GM23338 (cell line): ENCODE results near the gene MOCS3.
A peak's percentile ranks its signal among the peaks of the same experiment; 100 is the strongest.

Experiments used
- CREB1 ChIP-seq: fragments of 250-450 bp; sonication (Bioruptor Pico); IDR thresholded peaks from 2 replicates; pipeline ENCODE4 v1.5.0; 2020; ENCODE audit warnings: low read depth, mild to moderate bottlenecking, moderate library complexity
- EZH2 ChIP-seq: fragments of 200-600 bp; sonication (generic); IDR thresholded peaks from one replicate; pipeline ENCODE4 v1.8.0; 2017; ENCODE audit warnings: antibody characterized with exemption, mild to moderate bottlenecking, low read depth; ENCODE audit not compliant: unreplicated experiment
- EZH2phosphoT487 ChIP-seq: fragments of 200-600 bp; sonication (generic); IDR thresholded peaks from one replicate; pipeline ENCODE4 v1.8.1; 2018; ENCODE audit warnings: antibody characterized with exemption; ENCODE audit not compliant: unreplicated experiment
- JUNB ChIP-seq: IDR thresholded peaks from one replicate; pipeline ENCODE4 v1.6.1; 2016; ENCODE audit warnings: antibody characterized with exemption; ENCODE audit not compliant: unreplicated experiment
- NANOG ChIP-seq: IDR thresholded peaks from 2 replicates; pipeline ENCODE4 v1.6.1; 2016; ENCODE audit warnings: antibody characterized with exemption, borderline replicate concordance
- POLR2AphosphoS5 ChIP-seq: IDR thresholded peaks from 2 replicates; pipeline ENCODE4 v1.6.1; 2016; ENCODE audit warnings: antibody characterized with exemption, low read depth
- STAT1 ChIP-seq: IDR thresholded peaks from one replicate; pipeline ENCODE4 v1.6.1; 2016; ENCODE audit warnings: antibody characterized with exemption; ENCODE audit not compliant: unreplicated experiment
- ZNF114 ChIP-seq: fragments of 250-450 bp; sonication (Bioruptor Pico); IDR thresholded peaks from 2 replicates; pipeline ENCODE4 v1.5.0; 2020; ENCODE audit warnings: mild to moderate bottlenecking, moderate library complexity
- ZNF331 ChIP-seq: fragments of 250-450 bp; sonication (Bioruptor Pico); IDR thresholded peaks from 2 replicates; pipeline ENCODE4 v1.5.0; 2020; ENCODE audit warnings: low read depth, mild to moderate bottlenecking, moderate library complexity
- TF ChIP-seq, protein P1 (sequence below), 2 experiments: fragments of 200-600 bp in 1 of 2; sonication (generic) in 1 of 2; conservative IDR thresholded peaks; 2 replicates each; pipeline versions ENCODE4 v1.5.1 to v1.6.1; 2016 to 2017; ENCODE audit warnings: antibody characterized with exemption in 2 of 2, low read depth in 2 of 2, mild to moderate bottlenecking in 2 of 2, moderate library complexity in 1 of 2
- TF ChIP-seq, protein P2 (sequence below): IDR thresholded peaks from one replicate; pipeline ENCODE4 v1.6.1; 2018; ENCODE audit warnings: antibody characterized with exemption; ENCODE audit not compliant: unreplicated experiment
- TF ChIP-seq, protein P3 (sequence below): fragments of 250-450 bp; sonication (Bioruptor Pico); IDR thresholded peaks from 2 replicates; pipeline ENCODE4 v1.5.0; 2020; ENCODE audit warnings: mild to moderate bottlenecking, moderate library complexity
- TF ChIP-seq, protein P4 (sequence below): IDR thresholded peaks from 2 replicates; pipeline ENCODE4 v1.6.1; 2016; ENCODE audit warnings: antibody characterized with exemption

DNA sequence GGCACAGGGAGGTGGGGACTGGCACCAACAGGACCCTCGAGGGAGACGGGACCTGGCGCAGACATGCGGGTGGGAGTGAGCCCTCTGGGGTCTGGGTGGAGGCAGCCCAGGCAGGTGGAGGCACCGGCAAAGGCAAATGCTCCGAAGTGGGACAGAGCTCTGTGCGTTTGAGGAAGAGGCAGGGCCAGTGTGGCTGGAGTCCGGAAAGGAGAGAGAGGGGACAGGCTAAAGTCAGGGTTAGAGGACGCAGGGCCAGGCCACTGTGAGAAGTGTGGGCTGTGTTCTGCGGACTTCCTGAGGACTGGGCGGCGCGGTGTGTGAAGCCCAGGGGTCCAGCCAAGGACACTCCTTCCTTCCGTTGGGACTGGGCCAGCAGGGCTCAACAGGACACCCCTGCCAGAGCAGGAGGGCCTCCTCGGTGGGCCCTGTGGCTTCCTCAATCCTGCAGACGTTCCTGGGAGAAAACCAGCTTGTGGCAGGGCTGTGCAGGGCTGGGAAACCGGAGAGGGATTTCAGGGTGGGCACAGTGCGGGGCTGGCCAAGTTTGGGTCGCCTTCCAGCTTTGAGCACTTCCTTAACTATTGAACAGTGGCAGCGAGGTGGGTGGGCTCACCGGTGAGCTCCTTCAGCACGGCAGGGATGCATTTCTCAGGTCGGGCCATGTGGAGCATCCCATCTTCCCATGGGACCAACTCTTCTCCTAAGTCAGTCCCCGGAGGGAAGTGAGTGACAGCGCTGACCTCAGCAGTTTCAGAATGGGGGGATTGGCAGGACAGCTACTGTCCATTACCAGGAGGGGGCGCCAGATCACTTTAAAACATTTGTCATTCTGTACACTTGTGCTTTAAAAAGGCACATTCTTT lies 22.5 kb downstream of the MOCS3 start:
- TF ChIP-seq, protein P1, sequence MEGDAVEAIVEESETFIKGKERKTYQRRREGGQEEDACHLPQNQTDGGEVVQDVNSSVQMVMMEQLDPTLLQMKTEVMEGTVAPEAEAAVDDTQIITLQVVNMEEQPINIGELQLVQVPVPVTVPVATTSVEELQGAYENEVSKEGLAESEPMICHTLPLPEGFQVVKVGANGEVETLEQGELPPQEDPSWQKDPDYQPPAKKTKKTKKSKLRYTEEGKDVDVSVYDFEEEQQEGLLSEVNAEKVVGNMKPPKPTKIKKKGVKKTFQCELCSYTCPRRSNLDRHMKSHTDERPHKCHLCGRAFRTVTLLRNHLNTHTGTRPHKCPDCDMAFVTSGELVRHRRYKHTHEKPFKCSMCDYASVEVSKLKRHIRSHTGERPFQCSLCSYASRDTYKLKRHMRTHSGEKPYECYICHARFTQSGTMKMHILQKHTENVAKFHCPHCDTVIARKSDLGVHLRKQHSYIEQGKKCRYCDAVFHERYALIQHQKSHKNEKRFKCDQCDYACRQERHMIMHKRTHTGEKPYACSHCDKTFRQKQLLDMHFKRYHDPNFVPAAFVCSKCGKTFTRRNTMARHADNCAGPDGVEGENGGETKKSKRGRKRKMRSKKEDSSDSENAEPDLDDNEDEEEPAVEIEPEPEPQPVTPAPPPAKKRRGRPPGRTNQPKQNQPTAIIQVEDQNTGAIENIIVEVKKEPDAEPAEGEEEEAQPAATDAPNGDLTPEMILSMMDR (conservative IDR thresholded peaks at IDR 0.05; ENCODE audit: low read depth in 2 of 2), result peak; percentile 84 to 98
- TF ChIP-seq POLR2AphosphoS5, result no peak
- TF ChIP-seq EZH2, result no peak
- TF ChIP-seq, protein P2, sequence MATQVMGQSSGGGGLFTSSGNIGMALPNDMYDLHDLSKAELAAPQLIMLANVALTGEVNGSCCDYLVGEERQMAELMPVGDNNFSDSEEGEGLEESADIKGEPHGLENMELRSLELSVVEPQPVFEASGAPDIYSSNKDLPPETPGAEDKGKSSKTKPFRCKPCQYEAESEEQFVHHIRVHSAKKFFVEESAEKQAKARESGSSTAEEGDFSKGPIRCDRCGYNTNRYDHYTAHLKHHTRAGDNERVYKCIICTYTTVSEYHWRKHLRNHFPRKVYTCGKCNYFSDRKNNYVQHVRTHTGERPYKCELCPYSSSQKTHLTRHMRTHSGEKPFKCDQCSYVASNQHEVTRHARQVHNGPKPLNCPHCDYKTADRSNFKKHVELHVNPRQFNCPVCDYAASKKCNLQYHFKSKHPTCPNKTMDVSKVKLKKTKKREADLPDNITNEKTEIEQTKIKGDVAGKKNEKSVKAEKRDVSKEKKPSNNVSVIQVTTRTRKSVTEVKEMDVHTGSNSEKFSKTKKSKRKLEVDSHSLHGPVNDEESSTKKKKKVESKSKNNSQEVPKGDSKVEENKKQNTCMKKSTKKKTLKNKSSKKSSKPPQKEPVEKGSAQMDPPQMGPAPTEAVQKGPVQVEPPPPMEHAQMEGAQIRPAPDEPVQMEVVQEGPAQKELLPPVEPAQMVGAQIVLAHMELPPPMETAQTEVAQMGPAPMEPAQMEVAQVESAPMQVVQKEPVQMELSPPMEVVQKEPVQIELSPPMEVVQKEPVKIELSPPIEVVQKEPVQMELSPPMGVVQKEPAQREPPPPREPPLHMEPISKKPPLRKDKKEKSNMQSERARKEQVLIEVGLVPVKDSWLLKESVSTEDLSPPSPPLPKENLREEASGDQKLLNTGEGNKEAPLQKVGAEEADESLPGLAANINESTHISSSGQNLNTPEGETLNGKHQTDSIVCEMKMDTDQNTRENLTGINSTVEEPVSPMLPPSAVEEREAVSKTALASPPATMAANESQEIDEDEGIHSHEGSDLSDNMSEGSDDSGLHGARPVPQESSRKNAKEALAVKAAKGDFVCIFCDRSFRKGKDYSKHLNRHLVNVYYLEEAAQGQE, result no peak
- TF ChIP-seq STAT1, result no peak
- TF ChIP-seq EZH2phosphoT487, result no peak
- no peak for TF ChIP-seq ZNF114 (CRISPR knock-in tag)
- no peak for TF ChIP-seq JUNB
- TF ChIP-seq, protein P3, sequence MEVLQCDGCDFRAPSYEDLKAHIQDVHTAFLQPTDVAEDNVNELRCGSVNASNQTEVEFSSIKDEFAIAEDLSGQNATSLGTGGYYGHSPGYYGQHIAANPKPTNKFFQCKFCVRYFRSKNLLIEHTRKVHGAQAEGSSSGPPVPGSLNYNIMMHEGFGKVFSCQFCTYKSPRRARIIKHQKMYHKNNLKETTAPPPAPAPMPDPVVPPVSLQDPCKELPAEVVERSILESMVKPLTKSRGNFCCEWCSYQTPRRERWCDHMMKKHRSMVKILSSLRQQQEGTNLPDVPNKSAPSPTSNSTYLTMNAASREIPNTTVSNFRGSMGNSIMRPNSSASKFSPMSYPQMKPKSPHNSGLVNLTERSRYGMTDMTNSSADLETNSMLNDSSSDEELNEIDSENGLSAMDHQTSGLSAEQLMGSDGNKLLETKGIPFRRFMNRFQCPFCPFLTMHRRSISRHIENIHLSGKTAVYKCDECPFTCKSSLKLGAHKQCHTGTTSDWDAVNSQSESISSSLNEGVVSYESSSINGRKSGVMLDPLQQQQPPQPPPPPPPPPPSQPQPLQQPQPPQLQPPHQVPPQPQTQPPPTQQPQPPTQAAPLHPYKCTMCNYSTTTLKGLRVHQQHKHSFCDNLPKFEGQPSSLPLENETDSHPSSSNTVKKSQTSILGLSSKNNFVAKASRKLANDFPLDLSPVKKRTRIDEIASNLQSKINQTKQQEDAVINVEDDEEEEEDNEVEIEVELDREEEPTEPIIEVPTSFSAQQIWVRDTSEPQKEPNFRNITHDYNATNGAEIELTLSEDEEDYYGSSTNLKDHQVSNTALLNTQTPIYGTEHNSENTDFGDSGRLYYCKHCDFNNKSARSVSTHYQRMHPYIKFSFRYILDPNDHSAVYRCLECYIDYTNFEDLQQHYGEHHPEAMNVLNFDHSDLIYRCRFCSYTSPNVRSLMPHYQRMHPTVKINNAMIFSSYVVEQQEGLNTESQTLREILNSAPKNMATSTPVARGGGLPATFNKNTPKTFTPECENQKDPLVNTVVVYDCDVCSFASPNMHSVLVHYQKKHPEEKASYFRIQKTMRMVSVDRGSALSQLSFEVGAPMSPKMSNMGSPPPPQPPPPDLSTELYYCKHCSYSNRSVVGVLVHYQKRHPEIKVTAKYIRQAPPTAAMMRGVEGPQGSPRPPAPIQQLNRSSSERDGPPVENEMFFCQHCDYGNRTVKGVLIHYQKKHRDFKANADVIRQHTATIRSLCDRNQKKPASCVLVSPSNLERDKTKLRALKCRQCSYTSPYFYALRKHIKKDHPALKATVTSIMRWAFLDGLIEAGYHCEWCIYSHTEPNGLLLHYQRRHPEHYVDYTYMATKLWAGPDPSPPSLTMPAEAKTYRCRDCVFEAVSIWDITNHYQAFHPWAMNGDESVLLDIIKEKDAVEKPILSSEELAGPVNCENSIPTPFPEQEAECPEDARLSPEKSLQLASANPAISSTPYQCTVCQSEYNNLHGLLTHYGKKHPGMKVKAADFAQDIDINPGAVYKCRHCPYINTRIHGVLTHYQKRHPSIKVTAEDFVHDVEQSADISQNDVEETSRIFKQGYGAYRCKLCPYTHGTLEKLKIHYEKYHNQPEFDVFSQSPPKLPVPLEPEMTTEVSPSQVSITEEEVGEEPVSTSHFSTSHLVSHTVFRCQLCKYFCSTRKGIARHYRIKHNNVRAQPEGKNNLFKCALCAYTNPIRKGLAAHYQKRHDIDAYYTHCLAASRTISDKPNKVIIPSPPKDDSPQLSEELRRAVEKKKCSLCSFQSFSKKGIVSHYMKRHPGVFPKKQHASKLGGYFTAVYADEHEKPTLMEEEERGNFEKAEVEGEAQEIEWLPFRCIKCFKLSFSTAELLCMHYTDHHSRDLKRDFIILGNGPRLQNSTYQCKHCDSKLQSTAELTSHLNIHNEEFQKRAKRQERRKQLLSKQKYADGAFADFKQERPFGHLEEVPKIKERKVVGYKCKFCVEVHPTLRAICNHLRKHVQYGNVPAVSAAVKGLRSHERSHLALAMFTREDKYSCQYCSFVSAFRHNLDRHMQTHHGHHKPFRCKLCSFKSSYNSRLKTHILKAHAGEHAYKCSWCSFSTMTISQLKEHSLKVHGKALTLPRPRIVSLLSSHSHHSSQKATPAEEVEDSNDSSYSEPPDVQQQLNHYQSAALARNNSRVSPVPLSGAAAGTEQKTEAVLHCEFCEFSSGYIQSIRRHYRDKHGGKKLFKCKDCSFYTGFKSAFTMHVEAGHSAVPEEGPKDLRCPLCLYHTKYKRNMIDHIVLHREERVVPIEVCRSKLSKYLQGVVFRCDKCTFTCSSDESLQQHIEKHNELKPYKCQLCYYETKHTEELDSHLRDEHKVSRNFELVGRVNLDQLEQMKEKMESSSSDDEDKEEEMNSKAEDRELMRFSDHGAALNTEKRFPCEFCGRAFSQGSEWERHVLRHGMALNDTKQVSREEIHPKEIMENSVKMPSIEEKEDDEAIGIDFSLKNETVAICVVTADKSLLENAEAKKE, result no peak
- no peak for TF ChIP-seq CREB1 (CRISPR knock-in tag)
- TF ChIP-seq, protein P4, sequence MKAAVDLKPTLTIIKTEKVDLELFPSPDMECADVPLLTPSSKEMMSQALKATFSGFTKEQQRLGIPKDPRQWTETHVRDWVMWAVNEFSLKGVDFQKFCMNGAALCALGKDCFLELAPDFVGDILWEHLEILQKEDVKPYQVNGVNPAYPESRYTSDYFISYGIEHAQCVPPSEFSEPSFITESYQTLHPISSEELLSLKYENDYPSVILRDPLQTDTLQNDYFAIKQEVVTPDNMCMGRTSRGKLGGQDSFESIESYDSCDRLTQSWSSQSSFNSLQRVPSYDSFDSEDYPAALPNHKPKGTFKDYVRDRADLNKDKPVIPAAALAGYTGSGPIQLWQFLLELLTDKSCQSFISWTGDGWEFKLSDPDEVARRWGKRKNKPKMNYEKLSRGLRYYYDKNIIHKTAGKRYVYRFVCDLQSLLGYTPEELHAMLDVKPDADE, result no peak
- no peak for TF ChIP-seq ZNF331 (CRISPR knock-in tag)
- TF ChIP-seq NANOG, result no peak
